ENCODE data around the gene RGN. TPM values are rescaled to one million over a fixed set of nuclear protein-coding genes. Genes with fewer than 3 reads are reported as not detected.

Gene RGN
- not detected for total RNA-seq

- Histone ChIP-seq H3K4me3 (ENCODE audit: low read length) (no peak within 1 kb of the TSS), H3K4me1 (ENCODE audit: insufficient read depth, low read length) (no peaks in the 10 kb centered on the region), H3K27me3 (ENCODE audit: insufficient read depth, low read length) (no peaks in the 10 kb centered on the region), H3K9me3 (ENCODE audit: low read depth, low read length) (no peaks in the 10 kb centered on the region)
These were observed at the start of gene RGN for GRCh38 chrX:47078129-47079043. Gene RGN (plus strand): TSS chrX:47078443. CDS start chrX:47081145, 2,702 bp downstream.

GRCh38 chrX:47030339-47030738, 47.9 kb upstream of the RGN start:
- Histone ChIP-seq H3K4me1 (ENCODE audit: insufficient read depth, low read length) (no peaks in the 10 kb centered on the region), H3K9me3 (ENCODE audit: low read depth, low read length) (no peaks in the 10 kb centered on the region), H3K4me3 (ENCODE audit: low read length) (no peak overlapping the region), H3K27me3 (ENCODE audit: insufficient read depth, low read length) (no peaks in the 10 kb centered on the region)

GRCh38 chrX:47047989-47048388, 30.3 kb upstream of the RGN start:
- H3K27me3 ChIP-seq (ENCODE audit: insufficient read depth, low read length): no peaks in the 10 kb centered on the region
- no peak overlapping the region for H3K4me3 ChIP-seq (ENCODE audit: low read length)
- no peaks in the 10 kb centered on the region for H3K9me3 ChIP-seq (ENCODE audit: low read depth, low read length)
- H3K4me1 ChIP-seq (ENCODE audit: insufficient read depth, low read length): no peaks in the 10 kb centered on the region

GRCh38 chrX:47059142-47059874, 18.9 kb upstream of the RGN start:
- no peaks in the 10 kb centered on the region for H3K27me3 ChIP-seq (ENCODE audit: insufficient read depth, low read length)
- no peaks in the 10 kb centered on the region for H3K4me1 ChIP-seq (ENCODE audit: insufficient read depth, low read length)
- H3K4me3 ChIP-seq (ENCODE audit: low read length): no peak overlapping the region
- H3K9me3 ChIP-seq (ENCODE audit: low read depth, low read length): no peaks in the 10 kb centered on the region

- H3K4me3 ChIP-seq (ENCODE audit: low read length): no peak overlapping the region
- no peaks in the 10 kb centered on the region for H3K9me3 ChIP-seq (ENCODE audit: low read depth, low read length)
- no peaks in the 10 kb centered on the region for H3K27me3 ChIP-seq (ENCODE audit: insufficient read depth, low read length)
- H3K4me1 ChIP-seq (ENCODE audit: insufficient read depth, low read length): no peaks in the 10 kb centered on the region
These were observed 17.5 kb upstream of the RGN start for GRCh38 chrX:47060708-47061107.

- H3K4me3 ChIP-seq (ENCODE audit: low read length): no peak overlapping the region
- H3K27me3 ChIP-seq (ENCODE audit: insufficient read depth, low read length): no peaks in the 10 kb centered on the region
- no peaks in the 10 kb centered on the region for H3K4me1 ChIP-seq (ENCODE audit: insufficient read depth, low read length)
- H3K9me3 ChIP-seq (ENCODE audit: low read depth, low read length): no peaks in the 10 kb centered on the region
These were observed 16.9 kb upstream of the RGN start for GRCh38 chrX:47061238-47061919.

GRCh38 chrX:47063179-47063578, 15.1 kb upstream of the RGN start:
- Histone ChIP-seq H3K4me3 (ENCODE audit: low read length) (no peak overlapping the region), H3K4me1 (ENCODE audit: insufficient read depth, low read length) (no peaks in the 10 kb centered on the region), H3K27me3 (ENCODE audit: insufficient read depth, low read length) (no peaks in the 10 kb centered on the region), H3K9me3 (ENCODE audit: low read depth, low read length) (no peaks in the 10 kb centered on the region)

GRCh38 chrX:47068214-47068613, 10.0 kb upstream of the RGN start:
- no peaks in the 10 kb centered on the region for H3K4me1 ChIP-seq (ENCODE audit: insufficient read depth, low read length)
- no peaks in the 10 kb centered on the region for H3K9me3 ChIP-seq (ENCODE audit: low read depth, low read length)
- H3K4me3 ChIP-seq (ENCODE audit: low read length): no peak overlapping the region
- H3K27me3 ChIP-seq (ENCODE audit: insufficient read depth, low read length): no peaks in the 10 kb centered on the region

- Histone ChIP-seq H3K4me1 (ENCODE audit: insufficient read depth, low read length) (no peaks in the 10 kb centered on the region), H3K27me3 (ENCODE audit: insufficient read depth, low read length) (no peaks in the 10 kb centered on the region), H3K4me3 (ENCODE audit: low read length) (no peak overlapping the region), H3K9me3 (ENCODE audit: low read depth, low read length) (no peaks in the 10 kb centered on the region)
These were observed 9.5 kb upstream of the RGN start for GRCh38 chrX:47068720-47069119.

GRCh38 chrX:47080215-47080914, 2.1 kb downstream of the RGN start:
- no peaks in the 10 kb centered on the region for H3K4me1 ChIP-seq (ENCODE audit: insufficient read depth, low read length)
- no peaks in the 10 kb centered on the region for H3K27me3 ChIP-seq (ENCODE audit: insufficient read depth, low read length)
- no peak overlapping the region for H3K4me3 ChIP-seq (ENCODE audit: low read length)
- H3K9me3 ChIP-seq (ENCODE audit: low read depth, low read length): no peaks in the 10 kb centered on the region

- H3K4me1 ChIP-seq (ENCODE audit: insufficient read depth, low read length): no peaks in the 10 kb centered on the region
- H3K4me3 ChIP-seq (ENCODE audit: low read length): no peak overlapping the region
- no peaks in the 10 kb centered on the region for H3K9me3 ChIP-seq (ENCODE audit: low read depth, low read length)
- no peaks in the 10 kb centered on the region for H3K27me3 ChIP-seq (ENCODE audit: insufficient read depth, low read length)
These were observed 2.6 kb downstream of the RGN start for GRCh38 chrX:47080915-47081236.

- H3K4me1 ChIP-seq (ENCODE audit: insufficient read depth, low read length): no peaks in the 10 kb centered on the region
- no peaks in the 10 kb centered on the region for H3K27me3 ChIP-seq (ENCODE audit: insufficient read depth, low read length)
- H3K4me3 ChIP-seq (ENCODE audit: low read length): no peak overlapping the region
- H3K9me3 ChIP-seq (ENCODE audit: low read depth, low read length): no peaks in the 10 kb centered on the region
These were observed 13.0 kb downstream of the RGN start for GRCh38 chrX:47091149-47091775.

- H3K27me3 ChIP-seq (ENCODE audit: insufficient read depth, low read length): no peaks in the 10 kb centered on the region
- no peak overlapping the region for H3K4me3 ChIP-seq (ENCODE audit: low read length)
- no peaks in the 10 kb centered on the region for H3K4me1 ChIP-seq (ENCODE audit: insufficient read depth, low read length)
- no peaks in the 10 kb centered on the region for H3K9me3 ChIP-seq (ENCODE audit: low read depth, low read length)
These were observed 15.0 kb downstream of the RGN start for GRCh38 chrX:47093248-47093647.

- Histone ChIP-seq H3K4me3 (ENCODE audit: low read length) (no peak overlapping the region), H3K4me1 (ENCODE audit: insufficient read depth, low read length) (no peaks in the 10 kb centered on the region), H3K9me3 (ENCODE audit: low read depth, low read length) (no peaks in the 10 kb centered on the region), H3K27me3 (ENCODE audit: insufficient read depth, low read length) (no peaks in the 10 kb centered on the region)
These were observed 15.6 kb downstream of the RGN start for GRCh38 chrX:47093860-47094259.

Measured in mononuclear cell (primary cell).